ENCODE results near the gene ITGA2. TPM values are rescaled to one million over a fixed set of nuclear protein-coding genes. Genes with fewer than 3 reads are reported as not detected.
"Not testable (repeated sequence)": the region's sequence is repeated elsewhere in the genome, so short reads cannot be mapped to it uniquely, and the experiment has no call there.

The ITGA2 gene
- 1 to 10 TPM in 1 of 2 donors, under 1 TPM in 1; 0.88 to 3.8 TPM for total RNA-seq
- long read RNA-seq = 0 reads

- intact Hi-C loops (cut with DNase I) = no loop called here
- ATAC-seq = peak; percentile 80 to 91
- peak; percentile 62 for DNase-seq
Observed at GRCh38 chr5:52989025-52989780, at the start of gene ITGA2. ITGA2 (plus strand) TSS chr5:52989352; CDS start chr5:52989469, 117 bp downstream.

- no peak for DNase-seq
- intact Hi-C loops (cut with DNase I) = loop anchor here in 1 of 2 donors (10.0 kb wide), 1 partner anchor 1272 kb away; no protein-coding TSS in a partner anchor
- ATAC-seq = no peak
Observed at GRCh38 chr5:52943285-52943684, 45.9 kb upstream of the ITGA2 start.

GRCh38 chr5:52943808-52944207 lies 45.3 kb upstream of the ITGA2 start:
- intact Hi-C loops (cut with DNase I) = loop anchor here in 1 of 2 donors (10.0 kb wide), 1 partner anchor 1271 kb away; no protein-coding TSS in a partner anchor
- ATAC-seq = peak in 1 of 2 donors; percentile 35
- no peak for DNase-seq

GRCh38 chr5:52945040-52945439 lies 44.1 kb upstream of the ITGA2 start:
- ATAC-seq = no peak
- DNase-seq = no peak
- intact Hi-C loops (cut with DNase I) = loop anchor here (5.0 to 10.0 kb wide), 3 partner anchors 47 to 1270 kb away; no protein-coding TSS in a partner anchor

- DNase-seq (no peak), ATAC-seq (no peak)
- intact Hi-C loops (cut with DNase I) = loop anchor here (5.0 to 10.0 kb wide), 3 partner anchors 45 to 1268 kb away; no protein-coding TSS in a partner anchor
Observed at GRCh38 chr5:52947208-52947607, 41.9 kb upstream of the ITGA2 start.

GRCh38 chr5:52947851-52948250 lies 41.3 kb upstream of the ITGA2 start:
- no peak for ATAC-seq
- DNase-seq = no peak
- intact Hi-C loops (cut with DNase I) = loop anchor here (1.0 to 10.0 kb wide), 4 partner anchors 44 to 1267 kb away; no protein-coding TSS in a partner anchor

GRCh38 chr5:52948418-52949076 lies 40.6 kb upstream of the ITGA2 start:
- intact Hi-C loops (cut with DNase I) = loop anchor here (1.0 to 10.0 kb wide), 4 partner anchors 44 to 1266 kb away; no protein-coding TSS in a partner anchor
- ATAC-seq = peak; percentile 95 to 96
- peak; percentile 34 for DNase-seq

- DNase-seq (no peak), ATAC-seq (no peak)
- intact Hi-C loops (cut with DNase I) = no loop called here
Observed at GRCh38 chr5:52950686-52951085, 38.5 kb upstream of the ITGA2 start.

GRCh38 chr5:52952483-52952882 lies 36.7 kb upstream of the ITGA2 start:
- DNase-seq = no peak
- intact Hi-C loops (cut with DNase I) = no loop called here
- ATAC-seq = no peak

- ATAC-seq = no peak
- DNase-seq = no peak
- intact Hi-C loops (cut with DNase I) = no loop called here
Observed at GRCh38 chr5:52956014-52956413, 33.1 kb upstream of the ITGA2 start.

GRCh38 chr5:52956915-52957747 lies 32.0 kb upstream of the ITGA2 start:
- intact Hi-C loops (cut with DNase I) = no loop called here
- no peak for DNase-seq
- ATAC-seq = no peak

- intact Hi-C loops (cut with DNase I) = no loop called here
- no peak for ATAC-seq
- no peak for DNase-seq
Observed at GRCh38 chr5:52961274-52961681, 27.9 kb upstream of the ITGA2 start.

GRCh38 chr5:52963636-52964035 lies 25.5 kb upstream of the ITGA2 start:
- intact Hi-C loops (cut with DNase I) = no loop called here
- ATAC-seq = no peak

GRCh38 chr5:52964138-52964537 lies 25.0 kb upstream of the ITGA2 start:
- DNase-seq = no peak
- ATAC-seq = no peak
- intact Hi-C loops (cut with DNase I) = no loop called here

More at GRCh38 chr5:52963636-52964035, 25.5 kb upstream of the ITGA2 start:
- DNase-seq = no peak

GRCh38 chr5:52976157-52976556 lies 13.0 kb upstream of the ITGA2 start:
- DNase-seq; intact Hi-C loops (cut with DNase I); ATAC-seq: not testable (repeated sequence)

- intact Hi-C loops (cut with DNase I) = no loop called here
- ATAC-seq = no peak
- no peak for DNase-seq
Observed at GRCh38 chr5:52977264-52977897, 11.8 kb upstream of the ITGA2 start.

- DNase-seq = no peak
- ATAC-seq = peak in 1 of 2 donors; percentile 83
- intact Hi-C loops (cut with DNase I) = no loop called here
Observed at GRCh38 chr5:52981507-52981906, 7.6 kb upstream of the ITGA2 start.

GRCh38 chr5:52983731-52984636 lies 5.2 kb upstream of the ITGA2 start:
- DNase-seq = no peak
- no peak for ATAC-seq
- intact Hi-C loops (cut with DNase I) = no loop called here
